Peyer's patch (tissue), 4 donors: ENCODE data around the gene PIEZO1. TPM values are rescaled to one million over a fixed set of nuclear protein-coding genes. Genes with fewer than 3 reads are reported as not detected.

ENCODE experiments used
- DNase-seq, 3 donors: peaks; one replicate each; pipeline ENCODE4 v3.0.0-alpha.2; 2017 to 2019
- H3K27ac ChIP-seq, 4 donors: fragments of 200-600 bp; sonication (generic); one replicate each; pipeline ENCODE4 v1.5.1; 2016 to 2019
- H3K27me3 ChIP-seq, 2 donors: fragments of 200-600 bp; sonication (generic); one replicate each; pipeline ENCODE4 v1.5.1; 2019
- H3K36me3 ChIP-seq, 3 donors: fragments of 200-600 bp; sonication (generic); one replicate each; pipeline ENCODE4 v1.5.1; 2016 to 2019
- H3K4me1 ChIP-seq, 4 donors: fragments of 200-600 bp; sonication (generic); one replicate each; pipeline ENCODE4 v1.5.1; 2016 to 2019
- H3K4me3 ChIP-seq, 4 donors: fragments of 200-600 bp; sonication (generic); 1 replicate in 3 of 4; 2 replicates in 1 of 4; pipeline ENCODE4 v1.5.1; 2016 to 2019; ENCODE audit warnings: mild to moderate bottlenecking in 1 of 4
- H3K9me3 ChIP-seq, 4 donors: fragments of 200-600 bp; sonication (generic); one replicate each; pipeline ENCODE4 v1.5.1; 2016 to 2019; ENCODE audit warnings: mild to moderate bottlenecking in 1 of 4
- CTCF ChIP-seq, 6 experiments: fragments of 450-650 bp in 4 of 6; fragments of 200-600 bp in 2 of 6; sonication (generic) in 1 of 6; IDR thresholded peaks; one replicate each; pipeline ENCODE4 v1.5.1; 2017 to 2019; ENCODE audit warnings: antibody characterized with exemption in 6 of 6, mild to moderate bottlenecking in 3 of 6, moderate library complexity in 1 of 6
- POLR2A ChIP-seq, 2 donors: fragments of 450-650 bp; IDR thresholded peaks; one replicate each; pipeline ENCODE4 v1.5.1; 2017; ENCODE audit warnings: antibody characterized with exemption in 2 of 2, mild to moderate bottlenecking in 2 of 2, moderate library complexity in 2 of 2
- total RNA-seq, 4 donors: library from RNA; depleted of rRNA; stranded (reverse); fragments of >200 nt; gene quantifications; one replicate each; pipeline ENCODE4 v1.1.0, GENCODE V29; 2016

Gene PIEZO1
- total RNA-seq, 4 donors from 2014 or later = 76.9 to 218 (median 183) TPM

- TF ChIP-seq CTCF (IDR thresholded peaks at IDR 0.05) = no peak
- no peak for TF ChIP-seq POLR2A (IDR thresholded peaks at IDR 0.05)
- Histone ChIP-seq H3K4me1 (no peaks in the 10 kb centered on the region), H3K27me3 (no peaks in the 10 kb centered on the region), H3K4me3 (no peak overlapping the region), H3K9me3 (no peaks in the 10 kb centered on the region), H3K27ac (no peak overlapping the region), H3K36me3 (peaks cover 0 to 73% (median 0%) of the 10 kb centered on the region in 3 donors)
- no peak for DNase-seq
Measured at GRCh38 chr16:88731699-88732098, 53.3 kb downstream of the PIEZO1 start.

GRCh38 chr16:88730632-88731607 lies 54.1 kb downstream of the PIEZO1 start:
- Histone ChIP-seq H3K27ac (no peak overlapping the region), H3K27me3 (no peaks in the 10 kb centered on the region), H3K4me3 (no peak overlapping the region), H3K4me1 (no peaks in the 10 kb centered on the region), H3K36me3 (peaks cover 0 to 75% (median 0%) of the 10 kb centered on the region in 3 donors), H3K9me3 (no peaks in the 10 kb centered on the region)
- TF ChIP-seq POLR2A (IDR thresholded peaks at IDR 0.05) = no peak
- no peak for TF ChIP-seq CTCF (IDR thresholded peaks at IDR 0.05)
- no peak for DNase-seq

GRCh38 chr16:88727871-88728270 lies 57.1 kb downstream of the PIEZO1 start:
- Histone ChIP-seq H3K4me1 (no peaks in the 10 kb centered on the region), H3K27ac (no peak overlapping the region), H3K9me3 (no peaks in the 10 kb centered on the region), H3K27me3 (no peaks in the 10 kb centered on the region), H3K36me3 (peaks cover 0 to 75% (median 0%) of the 10 kb centered on the region in 3 donors), H3K4me3 (no peak overlapping the region)
- TF ChIP-seq CTCF (IDR thresholded peaks at IDR 0.05) = no peak
- no peak for DNase-seq

GRCh38 chr16:88726981-88727380 lies 58.0 kb downstream of the PIEZO1 start:
- Histone ChIP-seq H3K27ac (no peak overlapping the region), H3K36me3 (peaks cover 0 to 75% (median 0%) of the 10 kb centered on the region in 3 donors), H3K4me1 (no peaks in the 10 kb centered on the region), H3K4me3 (no peak overlapping the region), H3K9me3 (no peaks in the 10 kb centered on the region), H3K27me3 (no peaks in the 10 kb centered on the region)
- no peak for TF ChIP-seq CTCF (IDR thresholded peaks at IDR 0.05)
- TF ChIP-seq POLR2A (IDR thresholded peaks at IDR 0.05) = no peak
- DNase-seq = no peak

- no peak for DNase-seq
- no peak overlapping the region for H3K27ac ChIP-seq
- peaks cover 0 to 76% (median 0%) of the 10 kb centered on the region in 3 donors for H3K36me3 ChIP-seq
- H3K27me3 ChIP-seq = no peaks in the 10 kb centered on the region
- no peaks in the 10 kb centered on the region for H3K4me1 ChIP-seq
- H3K9me3 ChIP-seq = no peaks in the 10 kb centered on the region
- no peak overlapping the region for H3K4me3 ChIP-seq
- TF ChIP-seq CTCF (IDR thresholded peaks at IDR 0.05) (no peak), POLR2A (IDR thresholded peaks at IDR 0.05) (no peak)
Measured at GRCh38 chr16:88726408-88726749, 58.6 kb downstream of the PIEZO1 start.
